AG04449 (cell line): ENCODE data around the gene DNAI4.

Experiments
- CTCF ChIA-PET: fragments of 350-600 bp; formaldehyde crosslinking; extraction: SDS; loops from one replicate; lab custom pipeline; 2021; ENCODE audit warnings: antibody characterized with exemption; lab: Yijun Ruan, JAX
- POLR2A ChIA-PET: fragments of 400-600, 350-600 bp; formaldehyde crosslinking; extraction: SDS; loops from one replicate; lab custom pipeline; 2020; ENCODE audit warnings: antibody characterized with exemption, inconsistent platforms; lab: Yijun Ruan, JAX
- DNase-seq: peaks from one replicate; pipeline ENCODE4 v3.0.0-alpha.2; 2010; ENCODE audit warnings: low read depth, low spot score
- H3K4me3 ChIP-seq: 2 replicates; pipeline ENCODE4 v1.5.1; 2011; ENCODE audit warnings: low read depth, mild to moderate bottlenecking, control low read depth, low read length
- CTCF ChIP-seq: IDR thresholded peaks from one replicate; pipeline ENCODE4 v1.5.1; 2011; ENCODE audit warnings: mild to moderate bottlenecking, moderate library complexity, low read length, control low read depth, inconsistent platforms; ENCODE audit not compliant: insufficient read depth; ENCODE audit errors: missing control alignments

Gene DNAI4

GRCh38 chr1:66853379-66853778 is 71.3 kb downstream of the DNAI4 start:
- TF ChIP-seq CTCF: no peak
- ChIA-PET POLR2A (no interaction called here), CTCF (no interaction called here)
- no peak for DNase-seq
- H3K4me3 ChIP-seq: no peak overlapping the region

GRCh38 chr1:66852870-66853269 is 71.8 kb downstream of the DNAI4 start:
- ChIA-PET POLR2A (no interaction called here), CTCF (no interaction called here)
- no peak for TF ChIP-seq CTCF
- no peak overlapping the region for H3K4me3 ChIP-seq
- DNase-seq: no peak

- no peak overlapping the region for H3K4me3 ChIP-seq
- CTCF ChIA-PET: no interaction called here
- no peak for DNase-seq
- no peak for TF ChIP-seq CTCF
- POLR2A ChIA-PET: no interaction called here
Observed at GRCh38 chr1:66850989-66851388, 73.7 kb downstream of the DNAI4 start.

- POLR2A ChIA-PET: no interaction called here
- TF ChIP-seq CTCF: no peak
- DNase-seq: no peak
- CTCF ChIA-PET: interaction anchor here (1.5 kb wide), 1 partner anchor 10 kb away, joined by 4 read pairs; no protein-coding TSS in a partner anchor
- no peak overlapping the region for H3K4me3 ChIP-seq
Observed at GRCh38 chr1:66848193-66848592, 76.5 kb downstream of the DNAI4 start.

GRCh38 chr1:66840929-66841328 is 83.7 kb downstream of the DNAI4 start:
- ChIA-PET CTCF (interaction anchor here (1.5 kb wide), 1 partner anchor 308 kb away, joined by 4 read pairs; no protein-coding TSS in a partner anchor), POLR2A (no interaction called here)
- no peak for DNase-seq
- H3K4me3 ChIP-seq: no peak overlapping the region
- no peak for TF ChIP-seq CTCF

GRCh38 chr1:66834926-66835325 is 89.7 kb downstream of the DNAI4 start:
- DNase-seq: no peak
- ChIA-PET CTCF (no interaction called here), POLR2A (no interaction called here)
- H3K4me3 ChIP-seq: no peak overlapping the region
- TF ChIP-seq CTCF: no peak
